Measurements from ENCODE around the gene RNASE7.

- TF ChIP-seq CTCF (IDR thresholded peaks at IDR 0.05; ENCODE audit: low read depth, low read length), result no peak
- TF ChIP-seq EZH2phosphoT487 (IDR thresholded peaks at IDR 0.05; ENCODE audit: low read depth), result no peak
Observed at GRCh38 chr14:21022686-21023085, 19.5 kb upstream of the RNASE7 start.

All from OCI-LY3 (cell line).